ENCODE results near the gene PHGDH.
"Not testable (repeated sequence)": the region's sequence is repeated elsewhere in the genome, so short reads cannot be mapped to it uniquely, and the experiment has no call there.

The PHGDH gene

GRCh38 chr1:119701659-119702058, 10.1 kb upstream of the PHGDH start:
- DNase-seq, result no peak

DNA sequence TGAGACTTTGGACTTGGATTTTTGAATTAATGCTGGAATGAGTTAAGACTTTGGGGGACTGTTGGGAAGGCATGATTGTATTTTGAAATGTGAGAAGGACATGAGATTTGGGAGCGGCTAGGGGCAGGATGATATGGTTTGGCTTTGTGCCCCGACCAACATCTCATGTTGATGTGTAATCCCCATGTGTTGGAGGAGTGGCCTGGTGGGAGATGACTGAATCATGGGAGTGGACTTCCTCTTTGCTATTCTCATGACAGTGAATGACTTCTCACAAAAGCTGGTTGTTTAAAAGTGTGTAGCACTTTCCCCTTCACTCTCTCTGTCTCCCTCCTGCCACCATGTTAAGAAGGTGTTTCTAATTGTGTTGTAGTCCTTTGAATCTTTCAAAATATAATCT, 9.3 kb upstream of the PHGDH start:
- no peak for DNase-seq

DNA sequence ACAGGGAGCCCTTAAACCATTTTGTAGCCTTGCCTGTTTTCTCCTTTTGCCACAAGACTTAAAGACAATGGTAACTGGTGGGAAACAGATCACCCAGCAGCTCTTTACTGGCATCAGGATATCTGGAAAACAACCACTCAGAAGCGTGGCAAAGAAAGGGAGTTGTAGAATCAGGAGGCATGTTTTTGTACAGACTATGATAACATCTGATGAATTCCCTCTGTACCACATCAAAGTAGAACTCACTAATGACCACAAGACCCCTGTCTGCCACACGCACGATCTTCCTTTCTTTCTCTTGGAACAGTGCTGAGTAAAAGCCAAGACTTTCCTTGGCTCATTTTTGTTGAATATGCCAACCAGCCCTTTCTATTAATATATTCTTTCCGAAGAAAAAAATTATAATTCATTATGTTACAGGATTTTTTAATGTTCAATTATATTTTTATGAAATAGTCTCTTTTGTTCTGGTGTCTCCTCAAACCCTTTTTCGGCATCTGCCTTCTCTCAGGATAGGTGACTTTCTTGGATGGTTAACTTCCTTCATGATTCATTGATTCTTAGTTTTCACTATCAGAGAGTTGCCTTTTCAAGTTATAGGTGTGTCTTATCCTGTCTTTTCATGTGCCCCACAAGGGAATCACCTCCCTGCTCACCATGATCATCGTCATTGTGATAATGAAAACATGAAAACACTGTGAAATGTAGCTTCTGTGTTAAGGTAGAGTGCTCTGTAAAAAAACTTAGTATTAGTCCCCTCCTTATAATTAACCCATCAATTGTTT, 7.9 kb upstream of the PHGDH start:
- DNase-seq, result no peak

GRCh38 chr1:119706599-119706998, 5.1 kb upstream of the PHGDH start:
- DNase-seq, result not testable (repeated sequence)

GRCh38 chr1:119711356-119711803, 354 bp upstream of the PHGDH start:
- not testable (repeated sequence) for DNase-seq

- peak; percentile 83 for DNase-seq
These were observed 756 bp downstream of the PHGDH start for GRCh38 chr1:119712342-119713038.

- peak; percentile 52 for DNase-seq
These were observed 1.5 kb downstream of the PHGDH start for GRCh38 chr1:119713039-119713748.

DNA sequence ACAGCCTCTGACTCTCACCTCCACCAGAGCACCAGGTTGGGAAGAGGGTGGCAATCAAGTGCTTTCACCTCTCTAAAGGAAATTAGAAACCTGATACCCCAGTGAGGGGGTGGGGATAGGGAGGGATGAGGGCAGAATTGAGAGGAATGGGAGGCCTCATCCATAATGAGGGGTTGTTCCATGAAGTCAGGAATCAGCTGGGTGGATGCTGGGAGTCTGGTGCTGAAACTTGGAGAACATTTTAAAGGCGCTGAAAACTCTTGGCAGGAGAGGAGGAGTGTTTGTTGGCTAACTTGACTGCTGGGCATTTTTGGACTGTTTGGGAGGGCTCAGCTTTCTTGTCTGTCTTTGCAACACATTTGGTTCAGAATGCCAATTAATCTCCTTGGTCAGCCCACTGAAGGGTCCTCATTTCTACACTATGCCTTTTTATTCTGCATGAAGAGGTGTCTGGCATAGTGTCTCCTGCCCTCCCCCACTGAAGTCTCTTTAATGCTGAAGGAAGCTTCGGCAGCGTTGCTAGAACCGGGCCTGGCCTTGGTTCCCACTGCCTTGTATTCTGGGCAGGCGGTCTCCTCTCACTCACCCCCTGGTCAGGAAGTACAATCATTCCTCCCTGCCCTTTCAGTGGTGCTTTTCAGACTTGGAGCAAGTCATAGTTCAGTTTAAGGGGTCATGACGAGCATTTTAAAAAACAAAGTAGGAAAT, 2.2 kb downstream of the PHGDH start:
- no peak for DNase-seq

DNA sequence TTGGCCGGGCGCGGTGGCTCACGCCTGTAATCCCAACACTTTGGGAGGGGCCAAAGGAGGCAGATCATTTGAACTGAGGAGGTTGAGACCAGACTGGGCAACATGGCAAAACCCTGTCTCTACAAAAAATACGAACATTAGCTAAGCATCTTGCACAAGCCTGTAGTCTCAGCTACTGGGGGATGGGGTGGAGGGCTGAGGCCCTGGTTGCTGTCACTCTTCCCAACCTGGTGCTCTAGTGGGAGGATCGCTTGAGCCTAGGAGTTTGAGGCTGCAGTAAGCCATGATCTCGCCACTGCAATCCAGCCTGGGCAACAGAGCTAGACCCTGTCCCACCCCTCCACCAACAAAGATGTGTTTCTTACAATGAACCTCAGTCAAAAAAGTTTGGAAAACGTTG, 2.8 kb downstream of the PHGDH start:
- no peak for DNase-seq

DNA sequence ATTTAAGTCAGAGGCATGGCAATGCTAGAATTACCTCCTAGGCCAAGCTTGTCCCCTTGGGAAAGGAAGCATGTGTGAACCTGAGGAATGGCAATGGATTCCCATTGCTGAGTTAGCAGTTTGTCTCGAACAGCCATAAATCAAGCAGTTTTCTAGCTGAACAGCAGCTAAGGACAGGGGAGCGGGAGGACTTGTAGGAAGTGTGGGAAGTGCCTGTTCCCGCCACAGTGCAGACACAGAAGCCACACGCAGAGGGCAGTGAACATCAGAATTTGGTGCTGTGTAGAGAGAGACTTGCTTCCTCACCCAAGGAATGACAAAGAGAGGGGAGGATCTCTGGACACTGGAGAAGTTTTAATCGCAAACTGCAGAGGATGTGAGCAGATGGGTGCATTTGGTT, 3.8 kb downstream of the PHGDH start:
- DNase-seq, result peak; percentile 11

- DNase-seq, result no peak
These were observed 6.7 kb downstream of the PHGDH start for GRCh38 chr1:119718409-119718808.

- no peak for DNase-seq
These were observed 7.2 kb downstream of the PHGDH start for GRCh38 chr1:119718972-119719371.

DNA sequence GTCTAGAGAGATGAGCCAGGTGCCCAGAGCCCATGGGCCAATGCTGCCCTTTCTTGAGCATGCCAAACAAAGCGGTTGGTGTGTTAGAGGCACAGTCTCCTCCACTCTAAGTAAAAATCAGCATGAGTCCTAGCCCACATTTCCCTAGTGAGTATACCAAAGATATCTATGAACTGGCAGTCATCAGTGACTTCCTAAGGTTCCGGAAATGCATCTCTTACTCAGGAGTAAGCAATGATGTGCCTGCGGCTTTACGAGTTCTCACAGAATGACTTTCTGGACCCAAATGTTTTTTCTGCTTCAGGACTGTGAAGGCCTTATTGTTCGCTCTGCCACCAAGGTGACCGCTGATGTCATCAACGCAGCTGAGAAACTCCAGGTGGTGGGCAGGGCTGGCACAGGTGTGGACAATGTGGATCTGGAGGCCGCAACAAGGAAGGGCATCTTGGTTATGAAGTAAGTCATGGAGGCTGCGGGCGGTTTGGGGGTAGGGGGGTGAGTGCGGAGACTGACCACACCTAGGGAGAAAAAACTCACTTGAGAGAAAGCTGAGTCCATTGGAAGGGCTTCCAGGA, 9.2 kb downstream of the PHGDH start:
- no peak for DNase-seq

DNA sequence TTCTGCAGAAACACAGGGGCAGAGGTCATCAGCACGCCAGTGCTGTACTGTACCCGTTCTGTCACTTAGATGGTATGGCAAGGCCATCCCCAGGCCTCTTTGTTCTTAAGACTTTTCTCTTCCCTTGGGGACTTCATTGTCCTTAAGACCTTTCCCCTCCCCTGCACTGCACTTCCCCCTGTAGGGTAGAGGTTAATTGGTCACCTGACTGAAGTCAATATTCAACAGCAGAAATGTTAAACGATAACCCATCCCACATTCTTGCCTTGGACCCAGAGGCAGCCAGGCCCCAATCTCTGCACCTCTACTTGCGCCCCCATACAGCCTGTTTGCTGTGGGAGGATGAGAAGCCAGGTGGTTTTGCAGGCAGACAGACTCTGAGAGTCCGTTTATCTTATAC, 10.2 kb downstream of the PHGDH start:
- DNase-seq, result no peak

DNA sequence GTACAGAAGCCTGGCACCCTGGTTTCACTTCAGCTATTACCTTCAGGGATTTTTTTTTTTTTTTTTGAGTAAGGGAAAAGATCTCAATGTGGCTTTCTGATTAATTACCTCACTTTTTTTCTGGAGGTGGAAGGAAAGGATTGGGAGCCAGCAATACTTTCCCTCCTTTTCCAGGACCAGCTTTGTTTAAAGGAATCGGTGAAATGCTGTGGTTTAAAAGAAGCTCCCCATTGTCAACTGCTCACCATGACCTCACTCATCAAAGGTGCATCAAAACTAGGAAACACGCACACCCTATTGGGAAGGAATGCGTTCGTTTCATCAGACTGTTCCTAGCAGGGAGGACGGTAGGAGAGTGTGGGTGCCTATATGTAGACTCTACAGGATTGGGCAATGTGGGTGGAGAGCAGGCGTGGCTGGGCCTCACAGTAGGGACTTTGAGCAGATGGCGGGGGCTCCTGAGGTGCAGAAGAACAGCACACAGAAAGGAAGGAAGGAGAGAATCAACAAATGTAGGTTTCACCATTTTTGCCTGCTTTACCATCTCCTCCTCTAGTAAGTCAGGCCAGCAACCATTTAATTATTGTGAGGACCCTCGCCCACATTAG, 13.0 kb downstream of the PHGDH start:
- DNase-seq, result no peak

DNA sequence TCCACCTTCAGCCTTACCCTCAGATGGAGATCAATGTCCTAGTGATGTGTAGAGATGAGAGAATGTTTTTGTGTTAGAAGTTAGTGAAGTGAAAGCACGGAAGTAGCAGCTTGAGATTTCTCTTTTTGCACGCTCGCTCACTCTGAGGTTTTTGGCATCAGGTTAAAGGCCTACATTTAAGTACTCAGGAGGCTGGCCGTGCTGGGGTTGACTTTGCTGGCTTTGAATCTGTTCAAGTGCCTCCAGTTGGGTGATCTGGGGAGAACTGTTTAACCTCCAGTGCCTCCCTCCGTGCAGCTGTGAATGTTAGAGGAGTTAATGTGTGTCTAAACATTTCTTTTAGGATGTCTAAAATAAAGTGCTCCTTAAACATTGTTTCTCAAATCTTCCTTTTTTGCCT, 13.9 kb downstream of the PHGDH start:
- no peak for DNase-seq

- no peak for DNase-seq
These were observed 16.3 kb downstream of the PHGDH start for GRCh38 chr1:119727991-119728390.

DNA sequence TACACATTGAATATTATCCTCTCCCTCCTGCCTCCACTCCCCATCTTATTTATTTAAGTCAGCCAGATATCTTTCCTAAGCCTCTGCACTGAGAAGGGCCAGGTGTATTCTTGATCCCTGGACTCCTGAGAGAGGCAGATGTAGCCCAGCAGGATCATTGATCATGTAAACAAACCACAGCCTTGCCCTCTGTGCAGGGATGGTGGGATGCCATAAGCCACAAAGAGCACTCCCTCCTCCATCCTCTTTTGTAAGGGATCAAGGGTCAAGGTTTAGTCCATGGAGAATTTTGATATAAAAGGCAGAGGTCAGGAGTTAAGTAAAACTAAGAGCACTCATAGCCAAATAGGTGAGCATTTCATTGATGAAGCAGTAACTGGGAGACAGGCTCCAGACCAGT, 17.3 kb downstream of the PHGDH start:
- no peak for DNase-seq

GRCh38 chr1:119731060-119731459, 19.3 kb downstream of the PHGDH start:
- DNase-seq, result no peak

GRCh38 chr1:119731741-119732430, 20.2 kb downstream of the PHGDH start:
- DNase-seq, result no peak

- DNase-seq, result no peak
These were observed 20.9 kb downstream of the PHGDH start for GRCh38 chr1:119732465-119733168.

All from NCI-H2171 treated with DMSO at 0.1 percent for 48 hours (cell line).